HG03442 (cell line): Measurements from ENCODE around the gene GPC3.

ENCODE experiments used
- ATAC-seq: cut with Tn5 transposase; IDR thresholded peaks from one replicate; pipeline ENCODE4 v1.9.1; 2021; ENCODE audit warnings: mild to moderate bottlenecking, moderate library complexity; ENCODE audit not compliant: unreplicated experiment

The GPC3 gene

GRCh38 chrX:133852837-133853356 is 132.5 kb downstream of the GPC3 start:
- ATAC-seq: no peak

GRCh38 chrX:133852401-133852800 is 133.0 kb downstream of the GPC3 start:
- ATAC-seq: no peak

GRCh38 chrX:133850399-133850798 is 135.0 kb downstream of the GPC3 start:
- no peak for ATAC-seq

GRCh38 chrX:133849676-133850075 is 135.7 kb downstream of the GPC3 start:
- no peak for ATAC-seq

- ATAC-seq: no peak
Measured at GRCh38 chrX:133847340-133847994, 137.9 kb downstream of the GPC3 start.

- no peak for ATAC-seq
Measured at GRCh38 chrX:133846311-133846710, 139.1 kb downstream of the GPC3 start.

- no peak for ATAC-seq
Measured at GRCh38 chrX:133840415-133840814, 145.0 kb downstream of the GPC3 start.

GRCh38 chrX:133838761-133839676 is 146.4 kb downstream of the GPC3 start:
- no peak for ATAC-seq

GRCh38 chrX:133837091-133837490 is 148.3 kb downstream of the GPC3 start:
- no peak for ATAC-seq

- no peak for ATAC-seq
Measured at GRCh38 chrX:133836561-133836960, 148.8 kb downstream of the GPC3 start.

- ATAC-seq: no peak
Measured at GRCh38 chrX:133834771-133835170, 150.6 kb downstream of the GPC3 start.

- ATAC-seq: no peak
Measured at GRCh38 chrX:133819546-133819945, 165.8 kb downstream of the GPC3 start.

GRCh38 chrX:133818019-133818418 is 167.4 kb downstream of the GPC3 start:
- ATAC-seq: no peak

- ATAC-seq: no peak
Measured at GRCh38 chrX:133815496-133815895, 169.9 kb downstream of the GPC3 start.

GRCh38 chrX:133813971-133814370 is 171.4 kb downstream of the GPC3 start:
- no peak for ATAC-seq

- ATAC-seq: no peak
Measured at GRCh38 chrX:133812402-133812801, 173.0 kb downstream of the GPC3 start.

GRCh38 chrX:133810925-133811324 is 174.5 kb downstream of the GPC3 start:
- ATAC-seq: no peak

- ATAC-seq: no peak
Measured at GRCh38 chrX:133804072-133804471, 181.3 kb downstream of the GPC3 start.

- ATAC-seq: no peak
Measured at GRCh38 chrX:133796282-133796681, 189.1 kb downstream of the GPC3 start.

GRCh38 chrX:133794126-133794525 is 191.3 kb downstream of the GPC3 start:
- ATAC-seq: no peak

GRCh38 chrX:133793626-133794025 is 191.8 kb downstream of the GPC3 start:
- no peak for ATAC-seq
